Bronchial epithelial cell (primary cell): ENCODE data around the gene CEACAM19. TPM values are rescaled to one million over a fixed set of nuclear protein-coding genes. Genes with fewer than 3 reads are reported as not detected.

Source experiments
- DNase-seq: peaks from one replicate; pipeline ENCODE4 v3.0.0-alpha.2; 2010; ENCODE audit warnings: low read depth
- FAIRE-seq: peaks from 2 replicates; lab custom pipeline; 2011; peaks lifted over from hg19 to GRCh38; lab: Jason Lieb, UNC
- H3K27me3 ChIP-seq: 2 replicates; pipeline ENCODE4 v1.5.1; 2011; ENCODE audit warnings: low read length; ENCODE audit not compliant: control insufficient read depth, insufficient read depth
- H3K36me3 ChIP-seq: 2 replicates; pipeline ENCODE4 v1.5.1; 2011; ENCODE audit warnings: low read length; ENCODE audit not compliant: control insufficient read depth, insufficient read depth
- H3K4me3 ChIP-seq: 2 replicates; pipeline ENCODE4 v1.5.1; 2011; ENCODE audit warnings: mild to moderate bottlenecking, low read depth, low read length, control low read depth
- CTCF ChIP-seq: IDR thresholded peaks from 2 replicates; pipeline ENCODE4 v1.5.1; 2011; ENCODE audit warnings: mild to moderate bottlenecking, moderate library complexity, low read length, control low read depth, inconsistent platforms; ENCODE audit not compliant: insufficient read depth, severe bottlenecking
- total RNA-seq: library from RNA; depleted of rRNA; stranded (reverse); fragments of >200 nt; gene quantifications from 2 replicates; pipeline ENCODE4 v1.2.1, GENCODE V29; 2014

CEACAM19 gene
- total RNA-seq, 1 donor from 2014 or later = 0.53 TPM

GRCh38 chr19:44643605-44644401 is 27.5 kb upstream of the CEACAM19 start, which contains the start of gene PVR:
Gene PVR, plus strand, starts transcription at chr19:44643910. Its CDS starts 187 bp downstream, at chr19:44644097.
- DNase-seq (peak; percentile 61), FAIRE-seq (no peak)
- peaks cover 10% of the 10 kb centered on the region for H3K36me3 ChIP-seq
- TF ChIP-seq CTCF = peak; percentile 1
- peak within 1 kb of the TSS; percentile 88 for H3K4me3 ChIP-seq
- no peaks in the 10 kb centered on the region for H3K27me3 ChIP-seq

- no peak for TF ChIP-seq CTCF
- FAIRE-seq (no peak), DNase-seq (peak; percentile 61)
- H3K36me3 ChIP-seq = peaks cover 12% of the 10 kb centered on the region
- peak overlapping the region; percentile 88 for H3K4me3 ChIP-seq
- H3K27me3 ChIP-seq = no peaks in the 10 kb centered on the region
Observed at GRCh38 chr19:44644402-44645016, 26.8 kb upstream of the CEACAM19 start.

- no peaks in the 10 kb centered on the region for H3K27me3 ChIP-seq
- peak overlapping the region; percentile 7 for H3K4me3 ChIP-seq
- peaks cover 19% of the 10 kb centered on the region for H3K36me3 ChIP-seq
- DNase-seq = no peak
- no peak for FAIRE-seq
- no peak for TF ChIP-seq CTCF
Observed at GRCh38 chr19:44645407-44646048, 25.8 kb upstream of the CEACAM19 start.

- H3K27me3 ChIP-seq = no peaks in the 10 kb centered on the region
- no peak for DNase-seq
- H3K4me3 ChIP-seq = no peak overlapping the region
- FAIRE-seq = no peak
- H3K36me3 ChIP-seq = peaks cover 21% of the 10 kb centered on the region
- TF ChIP-seq CTCF = no peak
Observed at GRCh38 chr19:44646049-44646416, 25.2 kb upstream of the CEACAM19 start.

GRCh38 chr19:44647144-44647543 is 24.1 kb upstream of the CEACAM19 start:
- Histone ChIP-seq H3K36me3 (peaks cover 25% of the 10 kb centered on the region), H3K4me3 (no peak overlapping the region), H3K27me3 (no peaks in the 10 kb centered on the region)
- DNase-seq (no peak), FAIRE-seq (no peak)
- TF ChIP-seq CTCF = no peak
